Occipital lobe (tissue), 2 donors: ENCODE results near the gene MRFAP1L1. TPM values are rescaled to one million over a fixed set of nuclear protein-coding genes. Genes with fewer than 3 reads are reported as not detected.
"Not testable (repeated sequence)": the region's sequence is repeated elsewhere in the genome, so short reads cannot be mapped to it uniquely, and the experiment has no call there.

ENCODE experiments used
- DNase-seq: peaks from one replicate; lab custom pipeline; 2025; lab: John Stamatoyannopoulos, UW
- total RNA-seq: library from RNA; depleted of rRNA; stranded (reverse); fragments of >200 nt; gene quantifications from one replicate; pipeline ENCODE4 v1.2.3, GENCODE V29; 2014

The MRFAP1L1 gene
- total RNA-seq, 1 donor from 2014 or later = 90.8 TPM

- no peak for DNase-seq
Observed at GRCh38 chr4:6734165-6734786, 24.6 kb upstream of the MRFAP1L1 start.

GRCh38 chr4:6733358-6734164 is 23.9 kb upstream of the MRFAP1L1 start:
- DNase-seq = no peak

DNA sequence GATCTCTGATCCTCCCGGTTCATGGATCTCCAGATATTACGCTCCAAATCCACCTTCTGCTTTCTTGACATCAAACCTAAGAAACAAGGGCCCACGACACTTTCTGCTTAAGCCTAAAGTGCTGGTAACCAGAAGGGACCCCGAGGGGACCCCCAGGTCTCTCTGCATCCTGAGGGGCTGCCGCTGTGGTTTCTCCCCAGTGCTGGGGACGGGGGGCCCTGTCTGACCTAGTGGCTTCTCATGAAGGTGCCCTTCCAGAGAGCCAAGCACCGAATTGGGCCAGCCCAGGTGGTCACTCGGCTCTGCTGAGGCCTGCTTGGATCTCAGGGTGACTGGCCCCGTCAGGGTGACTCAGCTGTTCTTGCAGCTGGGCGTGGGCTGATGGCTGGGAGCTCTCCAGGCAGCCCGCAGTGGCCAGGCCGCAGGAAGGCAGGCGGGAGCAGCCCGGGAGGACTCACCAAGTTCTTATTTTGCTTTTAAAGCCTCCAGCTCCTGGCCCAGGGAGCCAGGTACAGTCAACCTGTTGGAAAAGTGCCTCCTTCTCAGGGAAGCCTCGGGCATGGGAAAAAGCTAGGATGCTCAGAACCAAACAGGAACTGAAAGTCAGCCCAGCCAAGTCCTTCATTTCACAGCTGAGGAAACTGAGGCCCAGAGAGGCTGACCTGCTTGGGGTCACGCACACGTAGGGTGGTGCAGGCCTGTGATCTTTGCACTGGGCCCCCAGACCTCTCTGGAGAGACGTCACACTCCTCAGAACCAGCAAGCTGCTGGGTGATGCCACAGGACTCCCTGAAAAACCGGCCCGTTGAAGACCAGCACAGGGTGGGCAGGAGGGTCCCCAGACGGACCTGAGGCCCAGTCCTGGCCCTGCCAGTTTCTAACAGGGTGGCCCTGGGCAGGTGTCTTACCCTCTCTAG is 23.0 kb upstream of the MRFAP1L1 start:
- DNase-seq = peak; percentile 57

DNA sequence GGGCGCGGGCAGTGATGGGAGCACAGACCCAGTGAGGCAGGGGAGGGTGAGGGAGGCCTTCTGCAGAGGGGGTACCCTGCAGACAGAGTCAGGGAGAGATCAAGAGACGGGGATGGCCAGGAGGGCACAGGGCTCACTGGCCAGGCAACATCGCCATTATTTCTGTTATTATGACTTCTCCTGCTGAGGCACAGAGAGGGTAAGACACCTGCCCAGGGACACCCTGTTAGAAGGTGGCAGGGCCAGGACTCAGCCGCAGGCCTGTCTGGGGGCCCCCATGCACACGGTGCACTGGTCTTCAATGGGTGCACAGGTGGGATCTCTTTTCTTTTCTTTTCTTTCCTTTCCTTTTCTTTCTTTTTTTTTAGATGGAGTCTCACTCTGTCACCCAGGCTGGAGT is 22.1 kb upstream of the MRFAP1L1 start:
- DNase-seq = no peak

- DNase-seq = no peak
Observed at GRCh38 chr4:6731318-6731675, 21.6 kb upstream of the MRFAP1L1 start.

DNA sequence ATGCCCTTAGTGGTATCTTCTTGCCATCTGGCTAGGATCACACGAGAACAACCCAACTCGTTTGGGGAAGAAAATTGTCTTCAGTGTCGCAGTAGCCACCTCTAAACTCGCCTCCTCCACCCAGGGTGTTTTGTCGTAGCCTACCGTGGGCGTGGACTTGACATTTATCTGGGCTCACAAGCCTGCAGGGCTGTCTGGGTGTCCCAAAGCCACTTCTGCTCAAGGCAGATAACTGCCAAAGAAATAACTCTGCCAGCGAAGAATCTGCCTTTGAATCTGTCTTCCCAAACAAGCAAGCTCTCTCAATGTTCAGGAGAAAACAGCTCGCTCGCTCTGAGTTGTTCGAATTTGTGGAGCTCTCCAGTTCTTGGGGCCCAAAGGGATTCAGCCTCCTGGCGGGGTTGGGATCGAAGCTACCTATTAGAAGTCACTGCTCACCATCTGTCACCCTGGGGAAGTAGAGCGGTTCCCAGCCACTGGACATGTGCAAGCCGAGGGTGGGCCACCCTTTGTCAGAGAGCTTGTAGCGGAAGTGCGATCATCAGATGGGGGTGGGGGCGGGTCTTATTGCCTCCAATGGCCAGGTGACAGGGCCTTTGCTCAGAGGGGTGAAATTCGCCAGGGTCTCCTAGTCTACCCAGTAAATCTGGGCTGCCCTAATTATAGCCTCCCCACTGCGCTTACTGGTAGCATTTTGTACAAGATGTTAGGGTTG is 21.1 kb upstream of the MRFAP1L1 start:
- DNase-seq = no peak

- no peak for DNase-seq
Observed at GRCh38 chr4:6728320-6729029, 18.8 kb upstream of the MRFAP1L1 start.

DNA sequence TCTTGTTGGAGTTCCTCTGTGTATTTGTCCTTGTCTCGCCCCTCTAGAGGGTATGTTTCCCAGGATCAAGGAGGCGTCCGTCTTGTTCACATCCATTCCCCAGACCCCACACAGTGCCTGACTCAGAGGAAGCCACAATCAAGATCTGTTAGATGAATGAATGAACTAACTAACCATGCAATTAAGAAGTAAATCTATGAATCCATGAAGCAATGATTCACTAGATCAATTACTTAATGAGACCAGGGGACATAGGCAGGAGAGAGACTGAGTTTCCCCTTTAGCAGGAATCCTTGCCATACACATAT is 18.2 kb upstream of the MRFAP1L1 start:
- no peak for DNase-seq

- DNase-seq = peak; percentile 75
Observed at GRCh38 chr4:6727081-6727942, 17.6 kb upstream of the MRFAP1L1 start.

DNA sequence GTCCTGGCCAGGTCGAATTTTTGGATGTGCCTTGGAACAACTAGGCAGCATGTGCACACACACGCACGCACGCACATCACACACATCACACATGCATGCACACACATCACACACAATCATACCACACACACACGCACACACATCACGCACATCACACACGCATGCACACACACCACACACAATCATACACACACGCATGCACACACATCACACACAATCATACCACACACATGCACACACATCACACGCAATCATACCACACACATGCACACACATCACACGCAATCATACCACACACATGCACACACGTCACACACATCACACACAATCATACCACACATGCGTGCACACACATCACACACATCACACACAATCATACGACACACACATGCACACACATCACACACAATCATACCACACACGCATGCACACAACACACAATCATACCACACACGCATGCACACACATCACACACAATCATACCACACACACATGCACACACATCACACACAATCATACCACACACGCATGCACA is 15.8 kb upstream of the MRFAP1L1 start:
- DNase-seq = not testable (repeated sequence)

- DNase-seq = no peak
Observed at GRCh38 chr4:6724421-6725111, 14.9 kb upstream of the MRFAP1L1 start.

DNA sequence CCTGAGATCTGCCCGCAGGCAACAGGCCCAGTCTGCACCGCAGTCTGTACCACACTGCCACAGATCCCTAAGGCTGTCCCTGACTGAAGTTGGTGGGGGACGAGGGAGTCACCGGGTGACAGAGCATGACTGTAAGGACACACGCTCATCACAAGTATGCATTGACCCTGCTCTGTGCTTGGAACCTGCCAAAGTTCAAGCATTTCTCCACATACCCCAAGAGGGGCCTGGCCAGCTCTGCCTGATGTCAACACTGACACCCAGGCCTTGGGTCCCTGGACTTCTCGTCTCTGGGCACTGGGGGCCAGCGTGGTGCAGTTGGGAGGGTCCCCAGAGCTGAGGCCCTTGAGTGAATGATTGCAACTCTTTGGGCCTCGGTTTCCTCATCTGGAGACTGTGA is 14.2 kb upstream of the MRFAP1L1 start:
- DNase-seq = no peak

GRCh38 chr4:6722891-6723290 is 13.2 kb upstream of the MRFAP1L1 start:
- DNase-seq = no peak

GRCh38 chr4:6721121-6721520 is 11.5 kb upstream of the MRFAP1L1 start:
- no peak for DNase-seq

DNA sequence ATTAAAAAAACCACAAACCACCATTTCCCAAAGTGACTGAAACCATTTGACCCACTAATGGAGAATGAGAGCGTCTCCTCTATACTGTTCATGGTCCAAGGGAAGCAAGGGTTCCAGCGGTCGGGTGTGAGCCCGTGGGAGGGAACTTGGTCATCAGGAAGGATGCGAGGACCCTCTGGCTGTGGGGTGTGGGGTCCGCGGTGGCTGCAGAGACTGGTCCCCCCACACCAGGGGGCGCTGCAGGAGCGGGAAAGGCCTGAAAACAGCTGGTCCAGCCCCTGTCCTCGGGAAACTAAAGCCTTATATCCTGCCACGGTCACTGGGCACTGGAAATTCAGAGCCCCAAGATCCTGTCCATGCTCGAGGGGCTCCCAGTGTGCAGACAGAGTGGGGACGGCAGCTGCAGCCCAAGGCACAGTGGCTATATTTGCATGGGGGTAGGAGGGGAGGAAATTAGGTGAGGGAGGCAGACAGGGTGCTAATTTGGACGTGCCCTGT is 10.6 kb upstream of the MRFAP1L1 start:
- peak; percentile 68 for DNase-seq

DNA sequence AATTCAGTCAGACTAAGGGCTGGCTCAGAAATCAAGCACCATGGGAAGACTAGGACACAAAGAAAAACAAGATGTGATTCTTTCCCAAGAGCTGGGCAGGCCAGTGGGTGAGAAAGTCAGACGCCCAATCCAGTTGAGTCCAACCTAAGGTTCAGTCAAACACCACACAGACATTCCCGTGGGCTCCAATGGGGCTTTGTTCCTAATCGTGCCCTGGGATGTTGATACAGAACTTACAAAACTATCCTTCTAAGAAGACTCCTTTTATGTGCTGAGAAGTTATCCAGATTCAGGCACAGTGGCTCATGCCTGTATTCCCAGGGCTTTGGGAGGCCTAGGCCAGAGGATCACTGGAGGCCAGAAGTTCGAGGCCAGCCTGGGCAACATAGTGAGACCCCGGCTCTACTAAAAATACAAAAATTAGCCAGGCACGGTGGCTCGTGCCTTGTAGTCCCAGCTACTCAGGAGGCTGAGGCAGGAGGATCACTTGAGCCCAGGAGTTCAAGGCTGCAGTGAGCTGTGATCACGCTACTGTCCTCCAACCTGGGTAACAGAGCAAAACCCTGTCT is 10.0 kb upstream of the MRFAP1L1 start:
- no peak for DNase-seq

DNA sequence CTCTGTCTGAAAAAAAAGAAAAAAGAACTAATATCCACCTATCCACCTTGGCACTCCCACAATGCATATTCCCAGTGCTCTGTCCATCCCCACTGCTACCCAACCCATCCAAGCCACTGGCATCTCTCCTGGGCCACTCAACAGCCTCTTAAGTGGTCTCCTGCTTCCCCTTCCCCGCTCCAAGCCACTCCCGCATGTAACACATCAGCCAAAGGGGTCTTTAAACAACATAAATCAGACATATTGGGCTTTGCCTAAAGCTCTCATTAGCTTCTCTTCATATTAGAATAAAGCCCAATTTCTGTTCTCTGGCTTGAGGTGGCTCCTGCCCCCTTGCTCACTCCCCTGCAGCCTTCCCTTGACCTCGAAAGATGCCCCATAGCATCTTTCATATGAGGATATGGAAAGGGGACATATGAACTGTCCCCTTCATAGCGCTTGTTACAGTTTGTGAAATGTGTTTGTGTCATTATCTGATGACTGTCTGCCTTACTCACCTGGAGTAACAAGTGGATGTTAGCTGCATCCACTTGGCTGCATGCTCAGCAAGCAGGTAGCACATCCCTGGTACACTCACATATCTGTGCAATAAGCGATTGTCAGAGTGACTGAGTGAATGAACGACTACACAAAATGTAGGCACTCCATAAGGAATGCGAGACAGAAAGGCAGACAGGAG is 9.4 kb upstream of the MRFAP1L1 start:
- no peak for DNase-seq
